CD4-positive, alpha-beta T cell treated with Interleukin-17A for 1 hour (primary cell): ENCODE measurements around the gene PARD3.

Experiments
- DNase-seq: peaks from one replicate; pipeline ENCODE4 v3.0.0-alpha.2; 2020

PARD3 gene

GRCh38 chr10:34679177-34679576 lies 135.9 kb downstream of the PARD3 start:
- DNase-seq, result no peak

GRCh38 chr10:34677591-34677990 lies 137.5 kb downstream of the PARD3 start:
- no peak for DNase-seq

GRCh38 chr10:34677132-34677531 lies 138.0 kb downstream of the PARD3 start:
- DNase-seq, result no peak

GRCh38 chr10:34674176-34674575 lies 140.9 kb downstream of the PARD3 start:
- DNase-seq, result no peak

GRCh38 chr10:34670081-34670480 lies 145.0 kb downstream of the PARD3 start:
- no peak for DNase-seq

- DNase-seq, result no peak
Measured at GRCh38 chr10:34669079-34669478, 146.0 kb downstream of the PARD3 start.

- DNase-seq, result no peak
Measured at GRCh38 chr10:34667177-34667576, 147.9 kb downstream of the PARD3 start.

- DNase-seq, result no peak
Measured at GRCh38 chr10:34666008-34666704, 148.9 kb downstream of the PARD3 start.

GRCh38 chr10:34664706-34665105 lies 150.4 kb downstream of the PARD3 start:
- no peak for DNase-seq

- no peak for DNase-seq
Measured at GRCh38 chr10:34661580-34661979, 153.5 kb downstream of the PARD3 start.

GRCh38 chr10:34658934-34659333 lies 156.2 kb downstream of the PARD3 start:
- DNase-seq, result no peak

- no peak for DNase-seq
Measured at GRCh38 chr10:34656661-34657060, 158.4 kb downstream of the PARD3 start.

GRCh38 chr10:34655286-34656170 lies 159.6 kb downstream of the PARD3 start:
- DNase-seq, result peak; percentile 20

GRCh38 chr10:34654211-34654610 lies 160.9 kb downstream of the PARD3 start:
- no peak for DNase-seq

- DNase-seq, result no peak
Measured at GRCh38 chr10:34653530-34653929, 161.6 kb downstream of the PARD3 start.

- DNase-seq, result no peak
Measured at GRCh38 chr10:34651416-34652195, 163.5 kb downstream of the PARD3 start.

- DNase-seq, result no peak
Measured at GRCh38 chr10:34650156-34650555, 164.9 kb downstream of the PARD3 start.

GRCh38 chr10:34649385-34649784 lies 165.7 kb downstream of the PARD3 start:
- no peak for DNase-seq

- no peak for DNase-seq
Measured at GRCh38 chr10:34648919-34649318, 166.2 kb downstream of the PARD3 start.

GRCh38 chr10:34647875-34648865 lies 166.9 kb downstream of the PARD3 start:
- no peak for DNase-seq

- DNase-seq, result no peak
Measured at GRCh38 chr10:34647160-34647559, 167.9 kb downstream of the PARD3 start.

- no peak for DNase-seq
Measured at GRCh38 chr10:34646331-34646730, 168.8 kb downstream of the PARD3 start.
